H9 (cell line): ENCODE measurements around the gene BAG5. TPM values are rescaled to one million over a fixed set of nuclear protein-coding genes. Genes with fewer than 3 reads are reported as not detected.

Source experiments
- DNase-seq: peaks from one replicate; pipeline ENCODE4 v3.0.0-alpha.2; 2017
- H2AFZ ChIP-seq: one replicate; pipeline ENCODE4 v1.6.1; 2013; ENCODE audit warnings: mild to moderate bottlenecking, low read length, control low read depth, moderate library complexity
- H2AK5ac ChIP-seq: 2 replicates; pipeline ENCODE4 v1.6.1; 2013; ENCODE audit warnings: low read length, control low read depth, mixed read lengths; ENCODE audit not compliant: insufficient read length
- H2BK120ac ChIP-seq: one replicate; pipeline ENCODE4 v1.6.1; 2013; ENCODE audit warnings: low read depth, mild to moderate bottlenecking, low read length, control low read depth, inconsistent platforms; ENCODE audit not compliant: poor library complexity, severe bottlenecking
- H2BK12ac ChIP-seq: 2 replicates; pipeline ENCODE4 v1.6.1; 2013; ENCODE audit warnings: low read length, control low read depth, mixed read lengths, low read depth; ENCODE audit not compliant: insufficient read length
- H2BK15ac ChIP-seq: 2 replicates; pipeline ENCODE4 v1.6.1; 2013; ENCODE audit warnings: low read depth, low read length, control low read depth
- H2BK20ac ChIP-seq: one replicate; pipeline ENCODE4 v1.6.1; 2013; ENCODE audit warnings: low read depth, mild to moderate bottlenecking, low read length, control low read depth, inconsistent platforms; ENCODE audit not compliant: poor library complexity, severe bottlenecking
- H2BK5ac ChIP-seq: 2 replicates; pipeline ENCODE4 v1.6.1; 2013; ENCODE audit warnings: low read length, control low read depth, mixed read lengths; ENCODE audit not compliant: insufficient read length
- H3K14ac ChIP-seq: 2 replicates; pipeline ENCODE4 v1.6.1; 2013; ENCODE audit warnings: low read length, control low read depth; ENCODE audit not compliant: insufficient read depth
- H3K18ac ChIP-seq: 2 replicates; pipeline ENCODE4 v1.6.1; 2013; ENCODE audit warnings: low read depth, mild to moderate bottlenecking, mixed read lengths, low read length, control low read depth; ENCODE audit not compliant: insufficient read length
- H3K23ac ChIP-seq: 2 replicates; pipeline ENCODE4 v1.6.1; 2013; ENCODE audit warnings: low read length, control low read depth, mixed read lengths, low read depth; ENCODE audit not compliant: insufficient read length
- H3K23me2 ChIP-seq: 2 replicates; pipeline ENCODE4 v1.6.1; 2013; ENCODE audit warnings: low read depth, mild to moderate bottlenecking, mixed read lengths, low read length, control low read depth; ENCODE audit not compliant: insufficient read length, poor library complexity, severe bottlenecking
- H3K27ac ChIP-seq: 2 replicates; pipeline ENCODE4 v1.5.1; 2013; ENCODE audit warnings: low read length, control low read depth, mixed read lengths, low read depth; ENCODE audit not compliant: insufficient read length
- H3K27me3 ChIP-seq: 2 replicates; pipeline ENCODE4 v1.6.1; 2013; ENCODE audit warnings: low read length, control low read depth, inconsistent platforms; ENCODE audit not compliant: insufficient read depth
- H3K4ac ChIP-seq: 2 replicates; pipeline ENCODE4 v1.6.1; 2013; ENCODE audit warnings: low read depth, mild to moderate bottlenecking, control low read depth, inconsistent platforms, low read length, moderate library complexity
- H3K4me1 ChIP-seq: 2 replicates; pipeline ENCODE4 v1.6.1; 2013; ENCODE audit warnings: low read length, control low read depth, inconsistent platforms; ENCODE audit not compliant: insufficient read depth
- H3K4me2 ChIP-seq: 2 replicates; pipeline ENCODE4 v1.6.1; 2013; ENCODE audit warnings: low read length, control low read depth, mixed read lengths; ENCODE audit not compliant: insufficient read length, insufficient read depth
- H3K56ac ChIP-seq: 2 replicates; pipeline ENCODE4 v1.6.1; 2013; ENCODE audit warnings: low read depth, mild to moderate bottlenecking, mixed read lengths, low read length, control low read depth; ENCODE audit not compliant: insufficient read length
- H3K79me1 ChIP-seq: 2 replicates; pipeline ENCODE4 v1.6.1; 2013; ENCODE audit warnings: low read depth, mild to moderate bottlenecking, moderate library complexity, low read length, control low read depth, inconsistent platforms; ENCODE audit not compliant: insufficient read depth, poor library complexity, severe bottlenecking
- H3K79me2 ChIP-seq: 2 replicates; pipeline ENCODE4 v1.6.1; 2013; ENCODE audit warnings: low read length, control low read depth, inconsistent platforms; ENCODE audit not compliant: insufficient read depth
- H3K9ac ChIP-seq: 2 replicates; pipeline ENCODE4 v1.6.1; 2013; ENCODE audit warnings: low read length, control low read depth, mixed read lengths; ENCODE audit not compliant: insufficient read length; ENCODE audit errors: extremely low read depth
- H3K9me3 ChIP-seq: one replicate; pipeline ENCODE4 v1.6.1; 2013; ENCODE audit warnings: low read depth, low read length, inconsistent platforms; ENCODE audit not compliant: control insufficient read depth
- H3T11ph ChIP-seq: one replicate; pipeline ENCODE4 v1.6.1; 2013; ENCODE audit warnings: mild to moderate bottlenecking, low read length, control low read depth, inconsistent platforms
- H4K20me1 ChIP-seq: one replicate; pipeline ENCODE4 v1.6.1; 2013; ENCODE audit not compliant: control insufficient read depth, insufficient read length, insufficient read depth
- H4K5ac ChIP-seq: 2 replicates; pipeline ENCODE4 v1.6.1; 2013; ENCODE audit warnings: low read depth, mild to moderate bottlenecking, mixed read lengths, low read length, control low read depth; ENCODE audit not compliant: insufficient read length
- H4K8ac ChIP-seq: replicated peaks from 2 replicates; pipeline ENCODE4 v1.6.1; 2013; ENCODE audit warnings: low read length, control low read depth, mixed read lengths, low read depth; ENCODE audit not compliant: insufficient read length
- H4K91ac ChIP-seq: 2 replicates; pipeline ENCODE4 v1.6.1; 2013; ENCODE audit warnings: low read depth, mild to moderate bottlenecking, moderate library complexity, mixed read lengths, low read length, control low read depth; ENCODE audit not compliant: insufficient read length
- H3K27ac Mint-ChIP-seq, 3 experiments: 2 replicates in 2 of 3; 3 replicates in 1 of 3; pipeline ENCODE4 v1.8.0; 2020 to 2021; ENCODE audit warnings: mixed read lengths in 3 of 3, mild to moderate bottlenecking in 1 of 3, moderate library complexity in 1 of 3
- H3K27me3 Mint-ChIP-seq: 2 replicates; pipeline ENCODE4 v1.8.0; 2021; ENCODE audit warnings: low read depth, mild to moderate bottlenecking, moderate library complexity, mixed read lengths
- H3K36me3 Mint-ChIP-seq, 3 experiments: 2 replicates in 2 of 3; 3 replicates in 1 of 3; pipeline ENCODE4 v1.8.0; 2020 to 2021; ENCODE audit warnings: low read depth in 3 of 3, mixed read lengths in 3 of 3; ENCODE audit not compliant: insufficient read depth in 1 of 3
- H3K4me1 Mint-ChIP-seq, 2 experiments: 2 replicates each; pipeline ENCODE4 v1.8.0; 2020; ENCODE audit warnings: mixed read lengths in 2 of 2
- H3K4me3 Mint-ChIP-seq, 2 experiments: 2 replicates in 1 of 2; 3 replicates in 1 of 2; pipeline ENCODE4 v1.8.0; 2020 to 2021; ENCODE audit warnings: mild to moderate bottlenecking in 2 of 2, mixed read lengths in 2 of 2, moderate library complexity in 1 of 2
- H3K9me3 Mint-ChIP-seq, 2 experiments: 2 replicates in 1 of 2; 3 replicates in 1 of 2; pipeline ENCODE4 v1.8.0; 2020; ENCODE audit warnings: mild to moderate bottlenecking in 2 of 2, mixed read lengths in 2 of 2, moderate library complexity in 1 of 2
- CTCF ChIP-seq: fragments of 200-600 bp; sonication (generic); conservative IDR thresholded peaks from 3 replicates; pipeline ENCODE4 v1.8.0; 2021; ENCODE audit warnings: antibody characterized with exemption, mild to moderate bottlenecking
- WGBS: extraction: QIAGEN DNeasy Blood & Tissue Kit; methylation state at CpG from one replicate; pipeline ENCODE4 v1.1.7; 2013; ENCODE audit warnings: missing lambda C conversion rate, low lambda C conversion rate, mixed read lengths; ENCODE audit not compliant: insufficient read length; ENCODE audit errors: extremely low coverage; 5-methylcytosine and 5-hydroxymethylcytosine counted together
- total RNA-seq: library from RNA; stranded (reverse); gene quantifications from 2 replicates; pipeline ENCODE4 v1.2.1, GENCODE V29; 2021

The BAG5 gene
- total RNA-seq, 1 experiment from 2014 or later = 38.0 TPM

DNA sequence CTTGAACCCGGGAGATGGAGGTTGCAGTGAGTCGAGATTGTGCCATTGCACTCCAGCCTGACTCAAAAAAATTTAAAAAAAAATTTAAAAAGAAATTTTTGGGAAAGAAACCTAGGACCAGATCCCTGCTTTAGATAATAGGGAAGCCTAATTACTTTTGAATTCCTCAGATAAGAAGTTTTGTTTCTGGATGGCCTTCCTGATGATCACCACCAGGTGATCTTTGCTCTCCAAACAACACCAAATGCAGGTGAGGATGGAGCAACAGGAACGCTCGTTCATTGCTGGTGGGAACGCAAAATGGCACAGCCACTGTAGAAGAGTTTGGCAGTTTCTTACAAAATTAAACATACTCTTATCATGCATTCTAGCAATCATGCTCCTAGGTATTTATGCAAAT, 38.0 kb upstream of the BAG5 start:
- Mint-ChIP-seq H3K4me1 (peaks cover under 1 to 5% of the 10 kb centered on the region in 2 experiments), H3K27ac (no peak overlapping the region), H3K27me3 (peaks cover 3% of the 10 kb centered on the region), H3K9me3 (no peaks in the 10 kb centered on the region; a peak in 1 of 5 replicates), H3K36me3 (0 out of 7 replicates have a peak, but pooled peaks cover 0 to 4% (median 0%) of the 10 kb centered on the region in 3 experiments), H3K4me3 (no peak overlapping the region)
- Histone ChIP-seq H4K91ac (no peak overlapping the region), H3K56ac (no peak overlapping the region), H3K23me2 (no peaks in the 10 kb centered on the region), H2BK5ac (no peak overlapping the region), H3K4ac (no peak overlapping the region), H2AK5ac (no peak overlapping the region), H2BK15ac (no peak overlapping the region), H2BK12ac (no peak overlapping the region), H3K79me2 (no peaks in the 10 kb centered on the region), H3K27ac (no peak overlapping the region), H3T11ph (no peak overlapping the region), H2AFZ (no peak overlapping the region), H3K9ac (no peak overlapping the region), H4K20me1 (no peaks in the 10 kb centered on the region), H3K27me3 (no peaks in the 10 kb centered on the region), H3K14ac (no peak overlapping the region), H3K79me1 (no peaks in the 10 kb centered on the region), H3K23ac (no peak overlapping the region), H3K4me2 (no peak overlapping the region), H2BK120ac (no peak overlapping the region), H2BK20ac (no peak overlapping the region), H4K5ac (no peak overlapping the region), H3K4me1 (no peaks in the 10 kb centered on the region), H4K8ac (no peak overlapping the region), H3K18ac (no peak overlapping the region), H3K9me3 (no peaks in the 10 kb centered on the region)
- no CpG with 5 or more reads among the region's 5 CpGs for WGBS
- TF ChIP-seq CTCF = peak; percentile 24; the same call in 2 of the 3 replicates
- no peak for DNase-seq
